ENCODE measurements around the gene QSOX2. TPM values are rescaled to one million over a fixed set of nuclear protein-coding genes. Genes with fewer than 3 reads are reported as not detected.

Gene QSOX2
- total and polyA plus RNA-seq, 8 donors: 6.8 to 19.1 (median 10.9) TPM

- 84 to 85% methylated on average over 33 of the region's 33 CpGs for WGBS, 2 donors
Observed at GRCh38 chr9:136229096-136230065, 16.2 kb downstream of the QSOX2 start.

DNA sequence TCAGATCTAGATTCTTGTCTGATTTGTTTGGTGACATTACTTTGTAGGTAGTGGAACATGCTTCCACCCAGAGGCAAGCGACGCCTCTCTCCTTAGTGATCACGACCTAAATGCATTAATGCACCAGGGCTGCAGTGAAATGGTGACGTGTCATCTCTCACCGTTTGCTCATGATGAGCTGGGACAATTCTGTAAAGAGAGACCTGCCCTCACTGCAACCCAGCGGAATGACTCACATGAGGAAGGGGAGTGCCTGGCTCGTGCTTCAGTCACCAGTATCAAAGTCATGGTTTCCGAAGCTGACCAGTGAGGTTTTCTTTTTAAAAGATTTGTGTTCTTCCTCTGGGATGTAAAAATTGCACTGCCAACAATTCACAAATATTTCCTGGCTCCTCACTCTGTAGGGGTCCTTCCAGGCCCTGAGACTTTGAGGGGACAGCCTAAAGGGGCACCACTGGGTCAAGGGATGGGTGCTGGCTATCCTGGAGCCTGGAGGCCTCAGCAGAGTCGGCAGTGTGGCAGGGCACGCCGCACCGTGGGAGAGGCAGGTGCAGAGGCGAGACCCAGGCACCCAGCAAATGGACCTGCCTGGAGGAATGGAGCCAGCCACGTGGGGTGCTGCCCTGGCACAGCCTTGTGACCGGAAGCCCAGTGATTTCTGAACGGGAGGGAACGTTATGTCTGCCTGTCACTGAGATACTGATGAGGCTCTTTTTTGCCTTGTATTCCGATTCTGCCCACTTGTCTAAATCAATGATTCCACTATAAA lies 17.3 kb downstream of the QSOX2 start:
- H3K27ac ChIP-seq: no peak overlapping the region
- H3K36me3 ChIP-seq: peaks cover 0 to 7% (median 0%) of the 10 kb centered on the region in 3 donors
- DNase-seq (peak in 2 of 6 donors; percentile 34 to 64), ATAC-seq (peak in 2 of 4 donors; percentile 30 to 58), FAIRE-seq (no peak)
- intact Hi-C loops (cut with DNase I): no loop called here
- 71 to 75% methylated on average over 18 of the region's 18 CpGs for WGBS, 2 donors
- TF ChIP-seq, protein P1, sequence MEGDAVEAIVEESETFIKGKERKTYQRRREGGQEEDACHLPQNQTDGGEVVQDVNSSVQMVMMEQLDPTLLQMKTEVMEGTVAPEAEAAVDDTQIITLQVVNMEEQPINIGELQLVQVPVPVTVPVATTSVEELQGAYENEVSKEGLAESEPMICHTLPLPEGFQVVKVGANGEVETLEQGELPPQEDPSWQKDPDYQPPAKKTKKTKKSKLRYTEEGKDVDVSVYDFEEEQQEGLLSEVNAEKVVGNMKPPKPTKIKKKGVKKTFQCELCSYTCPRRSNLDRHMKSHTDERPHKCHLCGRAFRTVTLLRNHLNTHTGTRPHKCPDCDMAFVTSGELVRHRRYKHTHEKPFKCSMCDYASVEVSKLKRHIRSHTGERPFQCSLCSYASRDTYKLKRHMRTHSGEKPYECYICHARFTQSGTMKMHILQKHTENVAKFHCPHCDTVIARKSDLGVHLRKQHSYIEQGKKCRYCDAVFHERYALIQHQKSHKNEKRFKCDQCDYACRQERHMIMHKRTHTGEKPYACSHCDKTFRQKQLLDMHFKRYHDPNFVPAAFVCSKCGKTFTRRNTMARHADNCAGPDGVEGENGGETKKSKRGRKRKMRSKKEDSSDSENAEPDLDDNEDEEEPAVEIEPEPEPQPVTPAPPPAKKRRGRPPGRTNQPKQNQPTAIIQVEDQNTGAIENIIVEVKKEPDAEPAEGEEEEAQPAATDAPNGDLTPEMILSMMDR (IDR thresholded peaks at IDR 0.05): no peak
- no peak overlapping the region for H3K4me3 ChIP-seq
- H3K9me3 ChIP-seq: no peaks in the 10 kb centered on the region
- no peaks in the 10 kb centered on the region for H3K4me1 ChIP-seq
- no peaks in the 10 kb centered on the region for H3K27me3 ChIP-seq

More at GRCh38 chr9:136229096-136230065, 16.2 kb downstream of the QSOX2 start:
- H3K9me3 ChIP-seq: no peaks in the 10 kb centered on the region
- H3K4me1 ChIP-seq: no peaks in the 10 kb centered on the region
- intact Hi-C loops (cut with DNase I): no loop called here
- DNase-seq: peak in 2 of 6 donors; percentile 18 to 34
- H3K27ac ChIP-seq: no peak overlapping the region
- no peak for ATAC-seq
- TF ChIP-seq, protein P1 (IDR thresholded peaks at IDR 0.05): no peak
- no peaks in the 10 kb centered on the region for H3K27me3 ChIP-seq
- H3K36me3 ChIP-seq: no peaks in the 10 kb centered on the region
- no peak overlapping the region for H3K4me3 ChIP-seq
- FAIRE-seq: no peak

DNA sequence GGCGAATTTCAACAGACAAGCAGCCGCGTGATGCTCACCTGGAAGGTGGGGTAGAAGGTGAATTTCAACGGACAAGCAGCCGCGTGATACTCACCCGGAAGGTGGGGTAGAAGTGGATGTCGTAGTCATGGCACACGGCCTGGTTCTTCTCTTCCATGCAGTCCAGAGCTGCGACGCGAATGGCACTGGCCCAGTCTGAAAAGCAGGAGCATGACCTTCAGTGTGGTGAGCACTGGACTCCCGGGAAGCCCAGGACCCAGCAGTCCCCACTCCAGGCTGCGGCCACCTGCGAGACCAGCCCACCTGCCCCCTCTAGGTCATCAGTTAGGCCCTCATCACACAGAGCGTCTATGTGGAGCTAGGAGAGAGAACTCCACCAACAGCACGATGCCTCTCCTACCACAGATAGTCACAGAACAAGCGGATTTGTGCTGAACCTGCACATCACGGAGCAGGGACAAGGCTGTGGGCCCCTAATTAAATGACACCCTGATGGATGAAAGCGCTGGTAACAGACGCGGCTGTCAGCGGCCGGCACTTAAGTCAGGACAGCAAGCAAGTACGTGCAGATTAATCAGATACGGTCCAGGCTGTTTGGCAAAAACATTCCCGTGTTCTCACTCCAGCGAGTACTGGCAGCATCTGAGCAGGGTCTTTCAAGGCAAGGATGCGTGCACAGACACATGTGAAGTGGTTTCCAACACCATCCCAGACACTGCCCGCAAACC lies 18.8 kb downstream of the QSOX2 start:
- 80 to 81% methylated on average over 30 of the region's 30 CpGs for WGBS, 2 donors
- FAIRE-seq: no peak
- no peaks in the 10 kb centered on the region for H3K9me3 ChIP-seq
- H3K4me3 ChIP-seq: no peak overlapping the region
- no peak for ATAC-seq
- no peaks in the 10 kb centered on the region for H3K27me3 ChIP-seq
- no peaks in the 10 kb centered on the region for H3K4me1 ChIP-seq
- intact Hi-C loops (cut with DNase I): no loop called here
- no peak overlapping the region for H3K27ac ChIP-seq
- TF ChIP-seq, protein P1 (IDR thresholded peaks at IDR 0.05): no peak
- peaks cover 0 to 14% (median 0%) of the 10 kb centered on the region in 3 donors for H3K36me3 ChIP-seq
- DNase-seq: peak in 2 of 6 donors; percentile 14 to 52

DNA sequence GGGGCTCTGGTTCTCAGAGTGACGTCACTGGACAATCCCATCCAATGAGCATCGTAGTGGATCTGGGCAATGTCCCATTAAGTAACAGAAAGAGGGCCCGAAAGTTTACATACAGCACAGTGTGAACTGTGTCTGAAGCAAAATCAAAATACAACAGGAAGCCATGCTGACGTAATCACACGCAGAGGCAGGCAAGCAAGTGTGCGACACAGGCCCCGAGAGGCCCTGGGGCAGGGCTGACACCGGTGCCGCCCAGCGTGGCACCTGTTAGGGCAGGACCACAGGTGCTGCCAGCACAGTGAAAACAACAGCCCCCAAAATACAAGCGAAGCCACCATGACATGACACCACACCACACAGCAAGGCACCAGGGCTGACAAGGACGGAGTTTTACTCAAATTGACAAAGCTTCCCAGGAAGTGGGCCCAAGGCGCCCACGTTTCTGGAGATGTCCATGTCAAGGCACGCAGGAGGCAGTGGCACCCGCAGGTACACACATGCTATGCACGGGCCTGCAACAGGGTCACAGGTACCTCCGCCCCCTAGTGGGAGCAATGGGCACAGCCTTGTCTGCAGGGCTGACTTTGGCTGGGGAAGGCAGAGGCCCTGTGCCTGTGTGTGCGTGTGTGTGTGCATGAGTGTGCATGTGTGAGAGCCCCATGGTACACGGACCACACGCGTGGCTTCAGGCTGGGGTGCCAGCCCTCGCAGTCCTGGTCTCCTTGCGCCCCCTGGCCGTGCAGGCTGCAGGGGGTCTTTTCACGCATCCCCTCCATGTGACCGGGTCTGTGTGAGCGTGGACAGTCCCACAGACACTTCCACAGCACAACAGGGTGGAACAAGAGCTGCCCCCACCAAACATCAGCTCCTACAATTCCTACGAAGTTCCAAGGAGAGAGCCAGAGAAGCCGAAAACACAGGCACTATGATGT lies 19.6 kb downstream of the QSOX2 start:
- 64 to 70% methylated on average over 30 of the region's 30 CpGs for WGBS, 2 donors
- H3K9me3 ChIP-seq: no peaks in the 10 kb centered on the region
- peaks cover 0 to 14% (median 0%) of the 10 kb centered on the region in 3 donors for H3K36me3 ChIP-seq
- H3K27ac ChIP-seq: no peak overlapping the region
- DNase-seq: peak; percentile 53 to 88 (median 78)
- FAIRE-seq: no peak
- H3K27me3 ChIP-seq: no peaks in the 10 kb centered on the region
- no peak overlapping the region for H3K4me3 ChIP-seq
- TF ChIP-seq, protein P1 (IDR thresholded peaks at IDR 0.05): peak; percentile 73 to 83 (median 78)
- intact Hi-C loops (cut with DNase I): no loop called here
- peak; percentile 84 to 96 (median 88) for ATAC-seq
- H3K4me1 ChIP-seq: no peaks in the 10 kb centered on the region

Measured in pancreas (tissue), 10 donors.